H1 (cell line): ENCODE results near the gene GTPBP6. TPM values are rescaled to one million over a fixed set of nuclear protein-coding genes. Genes with fewer than 3 reads are reported as not detected.
A peak's percentile ranks its signal among the peaks of the same experiment; 100 is the strongest.

Source experiments
- CTCF ChIA-PET: fragments of 300-600 bp; sonication (Branson Sonifier 250); formaldehyde crosslinking; loops from one replicate; lab custom pipeline; 2021; ENCODE audit not compliant: partially characterized antibody; lab: Charles Lee
- POLR2A ChIA-PET: fragments of 300-600 bp; sonication (Branson Sonifier 250); formaldehyde crosslinking; loops from one replicate; lab custom pipeline; 2021; ENCODE audit warnings: inconsistent platforms; ENCODE audit not compliant: partially characterized antibody; lab: Charles Lee
- DNase-seq, 2 experiments: peaks; one replicate each; pipeline versions ENCODE4 v3.0.0 to v3.0.0-alpha.2; 2010 to 2022; ENCODE audit warnings: low spot score in 2 of 2, low read depth in 1 of 2, mixed read lengths in 1 of 2
- FAIRE-seq: peaks from 2 replicates; lab custom pipeline; 2011; peaks lifted over from hg19 to GRCh38; lab: Jason Lieb, UNC
- H2AFZ ChIP-seq: 2 replicates; pipeline ENCODE4 v1.8.1; 2012; ENCODE audit warnings: low read length, inconsistent platforms
- H2AK5ac ChIP-seq: 2 replicates; pipeline ENCODE4 v1.6.1; 2013; ENCODE audit warnings: low read depth, low read length
- H2BK120ac ChIP-seq: replicated peaks from 2 replicates; pipeline ENCODE3; 2013; ENCODE audit warnings: low read depth, low read length, inconsistent platforms
- H2BK12ac ChIP-seq: 2 replicates; pipeline ENCODE4 v1.6.1; 2013; ENCODE audit warnings: low read depth, low read length
- H2BK15ac ChIP-seq: 2 replicates; pipeline ENCODE4 v1.6.1; 2013; ENCODE audit warnings: low read length
- H2BK20ac ChIP-seq: 2 replicates; pipeline ENCODE4 v1.6.1; 2013; ENCODE audit warnings: low read length
- H2BK5ac ChIP-seq: 2 replicates; pipeline ENCODE4 v1.6.1; 2013; ENCODE audit warnings: low read depth, low read length
- H3K14ac ChIP-seq: 2 replicates; pipeline ENCODE4 v1.6.1; 2013; ENCODE audit warnings: inconsistent platforms; ENCODE audit not compliant: insufficient read length
- H3K18ac ChIP-seq: 2 replicates; pipeline ENCODE4 v1.6.1; 2013; ENCODE audit warnings: low read length; ENCODE audit errors: extremely low read depth
- H3K23ac ChIP-seq: 2 replicates; pipeline ENCODE4 v1.6.1; 2013; ENCODE audit warnings: inconsistent platforms; ENCODE audit not compliant: insufficient read length
- H3K23me2 ChIP-seq: 2 replicates; pipeline ENCODE4 v1.6.1; 2013; ENCODE audit warnings: low read depth, low read length
- H3K27ac ChIP-seq: 2 replicates; pipeline ENCODE4 v1.6.1; 2011; ENCODE audit warnings: low read depth, low read length, inconsistent platforms
- H3K27me3 ChIP-seq, 4 experiments: replicated peaks in 1 of 4; 1 replicate in 1 of 4; 2 replicates in 3 of 4; pipeline versions ENCODE4 v1.6.1 to v1.8.1; 2011 to 2013; ENCODE audit warnings: low read length in 3 of 4, mild to moderate bottlenecking in 3 of 4, inconsistent platforms in 2 of 4, mixed read lengths in 2 of 4, moderate library complexity in 1 of 4; ENCODE audit not compliant: control insufficient read depth in 3 of 4, insufficient read depth in 3 of 4; ENCODE audit errors: extremely low read depth in 1 of 4
- H3K36me3 ChIP-seq, 4 experiments: 2 replicates each; pipeline versions ENCODE4 v1.6.1 to v1.8.1; 2011 to 2013; ENCODE audit warnings: mild to moderate bottlenecking in 4 of 4, low read length in 3 of 4, moderate library complexity in 2 of 4, control low read depth in 1 of 4, inconsistent platforms in 1 of 4; ENCODE audit not compliant: insufficient read depth in 4 of 4, control insufficient read depth in 2 of 4
- H3K4ac ChIP-seq: replicated peaks from 2 replicates; pipeline ENCODE3; 2013; ENCODE audit warnings: low read length, low read depth, mixed read lengths, inconsistent platforms; ENCODE audit not compliant: insufficient read length
- H3K4me1 ChIP-seq, 4 experiments: replicated peaks in 1 of 4; 1 replicate in 1 of 4; 2 replicates in 3 of 4; pipeline versions ENCODE4 v1.6.1 to v1.8.1; 2011 to 2013; ENCODE audit warnings: low read length in 3 of 4, inconsistent platforms in 2 of 4, mixed read lengths in 1 of 4; ENCODE audit not compliant: insufficient read depth in 4 of 4, control insufficient read depth in 3 of 4
- H3K4me2 ChIP-seq, 2 experiments: 2 replicates each; pipeline versions ENCODE4 v1.6.1 to v1.8.1; 2011 to 2013; ENCODE audit warnings: low read depth in 2 of 2, low read length in 2 of 2, control low read depth in 1 of 2, inconsistent platforms in 1 of 2, mild to moderate bottlenecking in 1 of 2; ENCODE audit not compliant: insufficient read depth in 1 of 2
- H3K4me3 ChIP-seq, 4 experiments: fragments of 200-600, 300-600 bp in 1 of 4; sonication (generic), shearing (Covaris generic), sonication (Bioruptor Twin) in 1 of 4; 2 replicates each; pipeline versions ENCODE4 v1.5.1 to v1.8.1; 2011 to 2016; ENCODE audit warnings: low read length in 4 of 4, low read depth in 3 of 4, control low read depth in 2 of 4, inconsistent platforms in 2 of 4, mild to moderate bottlenecking in 2 of 4, mixed read lengths in 1 of 4, moderate library complexity in 1 of 4; ENCODE audit not compliant: insufficient read depth in 2 of 4; ENCODE audit errors: extremely low read depth in 1 of 4
- H3K56ac ChIP-seq: replicated peaks from 2 replicates; pipeline ENCODE3; 2013; ENCODE audit warnings: low read depth, mild to moderate bottlenecking, mixed read lengths, low read length, inconsistent platforms; ENCODE audit not compliant: insufficient read length
- H3K79me1 ChIP-seq: 2 replicates; pipeline ENCODE4 v1.6.1; 2013; ENCODE audit warnings: low read depth, low read length, control low read depth
- H3K79me2 ChIP-seq, 2 experiments: 2 replicates each; pipeline versions ENCODE4 v1.6.1 to v1.8.1; 2012 to 2013; ENCODE audit warnings: low read length in 2 of 2, mild to moderate bottlenecking in 2 of 2, inconsistent platforms in 1 of 2; ENCODE audit not compliant: insufficient read depth in 2 of 2, control insufficient read depth in 1 of 2
- H3K9ac ChIP-seq, 4 experiments: replicated peaks in 1 of 4; 1 replicate in 1 of 4; 2 replicates in 3 of 4; pipeline versions ENCODE4 v1.6.1 to v1.8.1; 2011 to 2013; ENCODE audit warnings: low read depth in 3 of 4, low read length in 3 of 4, control low read depth in 2 of 4, mild to moderate bottlenecking in 2 of 4, moderate library complexity in 2 of 4, inconsistent platforms in 1 of 4; ENCODE audit errors: extremely low read depth in 1 of 4
- H3K9me3 ChIP-seq, 2 experiments: 2 replicates each; pipeline versions ENCODE4 v1.6.1 to v1.8.1; 2012 to 2013; ENCODE audit warnings: mild to moderate bottlenecking in 2 of 2, moderate library complexity in 2 of 2, control low read depth in 1 of 2, inconsistent platforms in 1 of 2, low read depth in 1 of 2, low read length in 1 of 2, mixed read lengths in 1 of 2; ENCODE audit not compliant: insufficient read depth in 2 of 2
- H4K20me1 ChIP-seq, 2 experiments: replicated peaks in 1 of 2; 2 replicates each; pipeline versions ENCODE3 to v1.8.1; 2011 to 2013; ENCODE audit warnings: inconsistent platforms in 2 of 2, low read length in 2 of 2, mild to moderate bottlenecking in 1 of 2; ENCODE audit not compliant: insufficient read depth in 2 of 2, control insufficient read depth in 1 of 2
- H4K5ac ChIP-seq: 2 replicates; pipeline ENCODE4 v1.6.1; 2013; ENCODE audit warnings: low read length, low read depth, mixed read lengths, inconsistent platforms; ENCODE audit not compliant: insufficient read length
- H4K8ac ChIP-seq: 2 replicates; pipeline ENCODE4 v1.8.0; 2013; ENCODE audit warnings: mild to moderate bottlenecking, moderate library complexity, low read length, inconsistent platforms; ENCODE audit not compliant: insufficient read depth; ENCODE audit errors: extremely low read depth
- H4K91ac ChIP-seq: replicated peaks from 2 replicates; pipeline ENCODE3; 2013; ENCODE audit warnings: low read length, mixed read lengths, inconsistent platforms; ENCODE audit not compliant: insufficient read length
- ATF2 ChIP-seq: IDR thresholded peaks from 2 replicates; pipeline ENCODE4 v1.6.1; 2012; ENCODE audit warnings: low read length, inconsistent platforms
- CHD1 ChIP-seq: IDR thresholded peaks from 2 replicates; pipeline ENCODE4 v1.6.1; 2012; ENCODE audit warnings: low read depth, low read length, improper control_type of control experiment
- GTF2F1 ChIP-seq: IDR thresholded peaks from 2 replicates; pipeline ENCODE4 v1.6.1; 2012; ENCODE audit warnings: low read depth, low read length, improper control_type of control experiment, borderline replicate concordance
- KDM4A ChIP-seq: IDR thresholded peaks from one replicate; pipeline ENCODE4 v1.7.1; 2012; ENCODE audit warnings: low read depth, mild to moderate bottlenecking, moderate library complexity, low read length, inconsistent platforms; ENCODE audit not compliant: severe bottlenecking
- KDM5A ChIP-seq: fragments of 200-600 bp; IDR thresholded peaks from 2 replicates; pipeline ENCODE4 v1.7.1; 2012; ENCODE audit warnings: mild to moderate bottlenecking, low read length, inconsistent platforms, mixed read lengths
- MAFK ChIP-seq: IDR thresholded peaks from 2 replicates; pipeline ENCODE4 v1.6.1; 2012; ENCODE audit warnings: low read depth, mild to moderate bottlenecking, improper control_type of control experiment, low read length
- RBBP5 ChIP-seq: IDR thresholded peaks from 2 replicates; pipeline ENCODE4 v1.7.1; 2012; ENCODE audit warnings: low read depth, mild to moderate bottlenecking, inconsistent platforms, low read length, moderate library complexity, borderline replicate concordance
- SAP30 ChIP-seq: fragments of 300-600 bp; sonication (generic); IDR thresholded peaks from 2 replicates; pipeline ENCODE4 v1.7.1; 2012; ENCODE audit warnings: low read length, moderate library complexity, mild to moderate bottlenecking, inconsistent platforms; ENCODE audit not compliant: insufficient read depth, insufficient replicate concordance
- SIRT6 ChIP-seq: IDR thresholded peaks from one replicate; pipeline ENCODE4 v1.7.1; 2012; ENCODE audit warnings: low read length, inconsistent platforms
- SIX5 ChIP-seq: IDR thresholded peaks from 2 replicates; pipeline ENCODE4 v1.6.1; 2011; ENCODE audit warnings: mild to moderate bottlenecking, low read depth, low read length
- SP1 ChIP-seq: IDR thresholded peaks from 2 replicates; pipeline ENCODE4 v1.6.1; 2011; ENCODE audit warnings: low read depth, low read length
- YY1 ChIP-seq: IDR thresholded peaks from 2 replicates; pipeline ENCODE4 v1.6.1; 2011; ENCODE audit warnings: low read depth, mild to moderate bottlenecking, low read length
- WGBS, 2 experiments: shearing (Covaris generic) in 1 of 2; methylation state at CpG; one replicate each; pipeline versions ENCODE4 v1.1.6 to v1.1.7; 2013 to 2015; ENCODE audit warnings: low lambda C conversion rate in 2 of 2, mixed read lengths in 2 of 2, inconsistent platforms in 1 of 2, low coverage in 1 of 2, missing lambda C conversion rate in 1 of 2; ENCODE audit not compliant: insufficient replicate concordance in 2 of 2, insufficient coverage in 1 of 2, insufficient read length in 1 of 2; ENCODE audit errors: extremely low coverage in 1 of 2, missing lambda C conversion rate in 1 of 2; 5-methylcytosine and 5-hydroxymethylcytosine counted together
- polyA plus RNA-seq, 7 experiments: library from polyadenylated mRNA; depleted of rRNA in 3 of 7; stranded (reverse) in 5 of 7; unstranded in 2 of 7; fragments of >200 nt in 5 of 7; fragments of 200-250 nt in 2 of 7; gene quantifications; 1 replicate in 5 of 7; 2 replicates in 1 of 7; 4 replicates in 1 of 7; pipeline versions ENCODE4 v1.2.1 to v1.2.3, GENCODE V29; 2011 to 2013; ENCODE audit warnings: missing spikeins in 2 of 7, mixed read lengths in 2 of 7
- total RNA-seq: library from RNA; stranded (reverse); fragmentation: NEBNext Ultra II Directional; extraction: Animal tissue kit (Norgen Biotek cat#: 25700); gene quantifications from 2 replicates; pipeline ENCODE4 v1.2.1, GENCODE V29; 2021

GTPBP6 gene
- total and polyA plus RNA-seq, 2 of the 8 experiments (the other 6 are each of a cell fraction or from before 2014, with no cell fraction given): 33.9 to 57.1 TPM

GRCh38 chrX:332916-333610 is 14.5 kb upstream of the GTPBP6 start:
- no peak for FAIRE-seq
- WGBS, 2 experiments: 97% methylated on average over 23 of the region's 33 CpGs; no CpG with 5 or more reads in 1 of the 2 experiments
- no peak overlapping the region for H2BK12ac ChIP-seq
- TF ChIP-seq ATF2 (no peak), GTF2F1 (no peak), MAFK (no peak), SP1 (no peak), RBBP5 (no peak), SAP30 (no peak), YY1 (no peak), KDM5A (no peak), SIX5 (no peak), CHD1 (no peak), SIRT6 (no peak), KDM4A (no peak)

More at GRCh38 chrX:332916-333610, 14.5 kb upstream of the GTPBP6 start:
- Histone ChIP-seq H2BK20ac (no peak overlapping the region), H3K79me1 (no peaks in the 10 kb centered on the region; the same call in 1 of the 2 replicates), H3K79me2 (no peaks in the 10 kb centered on the region), H3K14ac (no peak overlapping the region), H4K91ac (no peak overlapping the region), H2BK15ac (no peak overlapping the region), H3K23ac (no peak overlapping the region), H3K4me2 (no peak overlapping the region), H2AFZ (no peak overlapping the region), H2BK5ac (no peak overlapping the region), H3K4me3 (no peak overlapping the region), H2AK5ac (no peak overlapping the region), H3K4ac (no peak overlapping the region), H3K36me3 (peaks cover 2 to 26% (median 10%) of the 10 kb centered on the region in 4 experiments; a peak in 5 of 8 replicates), H3K27me3 (peaks cover 0 to 2% (median 0%) of the 10 kb centered on the region in 4 experiments; a peak in 1 of 7 replicates), H3K9ac (no peak overlapping the region), H3K27ac (no peak overlapping the region), H3K4me1 (peaks cover 0 to 5% (median 2%) of the 10 kb centered on the region in 4 experiments; a peak in 3 of 7 replicates), H3K9me3 (no peaks in the 10 kb centered on the region), H2BK120ac (no peak overlapping the region), H3K18ac (no peak overlapping the region), H4K8ac (peak overlapping the region; percentile 71; the same call in 1 of the 2 replicates), H4K5ac (no peak overlapping the region), H3K56ac (no peak overlapping the region), H4K20me1 (peaks cover 0 to 13% of the 10 kb centered on the region in 2 experiments), H3K23me2 (no peaks in the 10 kb centered on the region)
- POLR2A ChIA-PET: no interaction called here
- DNase-seq: no peak
- CTCF ChIA-PET: no interaction called here
